HUDEP-2 (cell line): ENCODE data around the gene CRADD.
A peak's percentile ranks its signal among the peaks of the same experiment; 100 is the strongest.
"Not testable (repeated sequence)": the region's sequence is repeated elsewhere in the genome, so short reads cannot be mapped to it uniquely, and the experiment has no call there.

Source experiments
- DNase-seq, 76 experiments: peaks; one replicate each; lab custom pipeline; 2025; ENCODE audit not compliant: unreplicated experiment in 76 of 76; lab: John Stamatoyannopoulos, UW

Gene CRADD

DNA sequence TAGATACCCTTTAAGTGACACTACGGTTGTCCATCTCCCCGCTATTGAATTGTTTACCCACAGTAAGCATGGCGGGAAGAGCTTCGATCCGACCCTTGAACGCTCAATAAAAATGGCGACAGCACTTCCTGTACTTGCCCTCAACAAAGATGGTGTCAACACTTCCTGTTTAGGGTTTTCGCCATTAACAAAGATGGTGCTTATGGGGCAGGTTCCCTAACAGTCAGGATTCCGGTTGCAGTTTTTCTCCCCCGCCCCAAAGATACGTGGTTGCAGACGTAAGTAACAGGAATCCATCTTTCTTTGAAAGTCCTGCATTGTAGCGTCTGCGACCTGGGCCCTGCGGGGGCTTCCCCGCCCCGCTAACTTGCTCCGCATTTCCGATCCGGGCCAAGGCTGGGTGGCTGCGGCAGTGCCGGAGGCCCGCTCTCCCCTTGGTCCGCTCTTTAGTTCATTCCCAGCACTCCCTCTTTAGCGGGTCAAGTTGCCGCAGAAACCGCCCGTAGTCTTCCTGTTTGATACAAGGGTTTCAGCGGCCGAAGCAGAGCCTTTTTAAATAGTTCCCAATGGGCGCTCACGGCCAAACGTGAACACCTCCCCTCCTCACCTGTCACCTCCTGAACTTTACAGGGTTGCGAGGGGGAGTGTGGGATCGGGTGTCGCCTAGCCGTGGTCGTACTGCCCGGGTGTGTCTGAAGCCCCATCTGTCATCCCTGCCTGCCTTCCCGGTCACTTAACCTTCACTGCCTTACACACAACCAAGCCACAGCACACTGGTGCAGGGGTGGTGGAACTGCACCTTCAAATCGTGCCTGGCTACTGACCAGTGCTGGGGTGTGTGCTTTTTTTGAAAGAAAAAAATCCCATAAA is at the start of gene CRADD:
TSS of gene CRADD (plus strand) at position 181 of the 870 bp plus-strand sequence.
- DNase-seq = peak; percentile 16 to 96 (median 81)

DNA sequence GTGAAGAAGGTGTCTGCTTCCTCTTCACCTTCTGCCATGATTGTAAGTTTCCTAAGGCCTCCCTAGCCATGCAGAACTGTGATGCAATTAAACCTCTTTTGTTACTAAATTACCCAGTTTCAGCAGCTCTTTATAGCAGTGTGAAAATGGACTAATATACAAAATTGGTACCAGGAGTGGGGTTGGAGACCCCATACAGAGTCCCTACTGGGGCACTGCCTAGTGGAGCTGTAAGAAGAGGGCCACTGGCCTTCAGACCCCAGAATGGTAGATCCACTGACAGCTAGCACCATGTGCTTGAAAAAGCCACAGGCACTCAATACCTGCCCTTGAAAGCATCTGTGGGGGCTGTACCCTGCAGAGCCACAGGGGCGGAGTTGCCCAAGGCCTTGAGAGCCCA is 44.8 kb upstream of the CRADD start:
- DNase-seq = no peak

DNA sequence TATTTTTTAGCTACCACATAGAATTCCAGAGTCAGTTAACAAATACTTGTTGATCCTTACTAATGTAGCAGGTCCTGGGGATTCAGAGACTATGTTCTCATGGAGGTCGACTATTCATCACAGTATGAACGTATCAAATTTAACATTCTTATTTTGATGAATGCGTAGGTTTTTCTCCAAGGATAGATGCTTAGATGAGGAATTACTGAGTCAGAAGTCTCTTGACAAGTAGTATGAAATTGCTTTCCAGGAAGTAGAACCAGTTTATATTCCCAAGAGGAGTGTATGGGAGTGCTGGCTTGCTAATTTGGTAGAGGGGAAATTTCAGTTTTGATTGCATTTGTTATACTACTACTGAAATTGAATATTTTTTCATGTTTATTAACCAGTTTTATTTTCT is 42.8 kb upstream of the CRADD start:
- no peak for DNase-seq

DNA sequence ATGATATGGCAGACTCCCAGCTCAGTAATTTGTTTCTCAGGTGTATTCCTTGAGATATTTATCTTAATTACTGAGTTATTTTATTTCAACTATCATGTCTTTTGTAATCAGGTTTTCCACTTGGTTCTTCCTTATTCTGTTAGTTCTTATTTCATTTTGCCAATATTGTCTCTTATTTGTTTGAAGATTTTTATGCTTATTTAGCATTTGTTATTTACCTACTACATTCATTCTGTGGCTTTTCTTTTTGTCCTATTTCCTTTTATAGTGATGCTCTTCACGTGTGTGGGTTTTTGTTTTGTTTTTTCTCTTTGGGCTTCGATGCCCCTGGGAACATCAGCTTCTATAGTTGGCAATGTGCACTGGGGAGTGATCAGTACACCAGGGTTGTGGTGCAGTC is 40.5 kb upstream of the CRADD start:
- no peak for DNase-seq

DNA sequence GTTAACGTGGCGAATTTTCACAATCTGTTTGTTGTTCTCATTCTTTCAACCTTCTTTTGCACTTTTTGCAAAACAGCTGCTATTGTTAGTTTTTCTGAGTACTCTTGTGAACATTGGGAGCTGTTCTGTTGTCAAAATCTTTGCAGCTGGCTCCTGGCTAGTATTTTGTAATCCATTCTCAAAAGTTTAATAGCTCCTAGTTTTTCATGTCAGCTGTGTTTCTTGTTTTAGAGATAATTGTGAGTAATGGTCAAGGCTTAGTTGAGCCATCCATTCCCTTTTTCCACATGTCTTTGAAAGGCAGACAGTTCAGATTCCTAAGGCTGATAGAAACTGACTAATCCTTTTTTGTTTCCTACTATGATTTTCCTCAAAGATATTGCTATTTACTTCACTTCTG is 39.1 kb upstream of the CRADD start:
- DNase-seq = no peak

DNA sequence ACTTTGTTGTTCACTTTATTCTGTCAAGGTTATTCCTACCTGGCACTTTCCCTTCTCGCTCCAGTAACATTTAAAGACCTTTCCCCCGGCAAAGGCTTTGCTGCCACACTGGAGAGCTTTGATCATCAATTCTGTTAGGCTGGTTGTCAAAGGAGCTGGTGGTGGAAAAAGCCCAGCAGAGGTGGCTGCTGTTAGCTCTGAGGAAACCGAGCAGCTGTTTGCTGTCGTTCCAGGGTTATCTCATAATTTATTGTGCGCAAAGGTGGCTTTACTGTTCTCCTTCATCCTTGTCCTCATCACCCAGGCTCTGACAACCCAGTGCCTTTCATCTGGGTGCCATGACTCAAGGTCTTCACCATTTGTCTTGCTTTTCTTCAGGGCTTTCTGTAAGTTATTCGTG is 38.2 kb upstream of the CRADD start:
- DNase-seq = no peak

DNA sequence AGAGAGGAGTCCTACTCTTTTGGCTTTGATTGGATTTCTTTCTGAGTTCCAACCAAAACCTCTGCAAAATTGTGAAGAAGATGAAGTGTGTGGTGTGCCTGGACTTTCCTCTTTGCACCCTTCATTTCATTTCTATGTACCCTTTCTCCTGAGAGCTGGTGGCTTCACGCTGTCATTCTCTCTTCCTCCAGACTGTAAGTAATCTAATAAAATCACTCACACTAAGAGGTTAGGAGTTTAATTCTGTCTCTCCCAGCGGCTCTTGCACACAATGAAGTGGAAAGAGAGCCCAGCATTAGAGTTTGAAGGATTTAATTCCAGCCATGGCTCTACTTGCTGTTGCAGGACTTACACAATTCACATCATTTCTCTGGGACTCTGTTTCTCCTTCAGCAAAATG is 37.8 kb upstream of the CRADD start:
- DNase-seq = no peak

DNA sequence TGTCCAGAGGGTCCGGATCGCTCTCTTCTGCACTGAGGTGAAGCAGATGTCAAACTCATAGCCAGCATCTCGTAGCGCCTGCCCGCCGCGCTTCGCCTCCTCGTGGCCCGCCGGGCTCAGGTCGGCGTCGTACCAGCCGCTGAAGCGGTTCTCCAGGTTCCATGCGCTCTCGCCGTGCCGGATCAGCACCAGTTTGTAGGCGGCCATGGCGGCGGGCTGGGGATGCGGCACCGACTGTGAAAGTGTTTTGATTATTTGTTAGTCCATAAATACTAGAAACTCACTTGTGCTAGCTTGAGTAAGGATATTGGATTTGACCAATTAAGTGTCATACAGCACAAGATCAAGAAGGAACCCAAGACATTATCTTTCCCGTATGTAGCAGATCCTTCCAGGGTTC is 35.8 kb upstream of the CRADD start:
- not testable (repeated sequence) for DNase-seq

DNA sequence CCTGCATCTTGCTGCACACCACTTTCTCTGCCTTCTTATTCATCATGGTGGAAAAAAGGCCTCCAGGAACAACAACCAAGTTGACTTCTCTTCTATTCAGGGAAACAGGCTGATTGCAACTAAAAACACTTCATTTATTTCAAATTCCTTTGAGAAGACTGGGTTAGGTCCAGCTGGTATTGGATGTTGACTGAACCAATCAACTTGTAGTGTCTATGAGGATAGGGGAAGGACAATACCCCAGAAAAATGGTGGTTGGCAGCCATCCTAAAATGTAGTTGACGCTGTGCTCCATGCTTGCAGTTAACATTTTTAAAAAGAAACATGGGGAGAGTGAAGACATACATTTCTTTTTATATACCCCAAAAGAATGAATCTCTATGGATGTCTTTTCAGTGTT is 34.4 kb upstream of the CRADD start:
- DNase-seq = no peak

DNA sequence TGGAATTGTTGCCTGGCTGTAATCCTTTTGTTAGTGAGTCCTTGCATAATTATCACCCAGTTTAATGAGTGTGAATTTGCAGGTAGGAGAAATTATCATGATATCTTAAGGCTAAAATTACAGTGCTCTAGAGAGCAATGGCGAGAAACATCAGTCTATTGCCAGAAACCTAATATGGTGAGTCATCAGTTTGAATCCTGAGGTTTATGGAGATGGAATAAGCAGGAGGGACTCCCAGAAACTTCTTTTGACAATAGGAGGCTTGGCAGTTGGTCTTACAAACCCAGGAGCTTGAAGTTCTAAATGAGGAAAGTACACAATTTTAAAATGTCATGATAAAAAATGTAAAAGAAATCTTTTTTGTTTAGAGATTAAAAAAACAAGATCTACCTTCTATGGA is 31.5 kb upstream of the CRADD start:
- no peak for DNase-seq

DNA sequence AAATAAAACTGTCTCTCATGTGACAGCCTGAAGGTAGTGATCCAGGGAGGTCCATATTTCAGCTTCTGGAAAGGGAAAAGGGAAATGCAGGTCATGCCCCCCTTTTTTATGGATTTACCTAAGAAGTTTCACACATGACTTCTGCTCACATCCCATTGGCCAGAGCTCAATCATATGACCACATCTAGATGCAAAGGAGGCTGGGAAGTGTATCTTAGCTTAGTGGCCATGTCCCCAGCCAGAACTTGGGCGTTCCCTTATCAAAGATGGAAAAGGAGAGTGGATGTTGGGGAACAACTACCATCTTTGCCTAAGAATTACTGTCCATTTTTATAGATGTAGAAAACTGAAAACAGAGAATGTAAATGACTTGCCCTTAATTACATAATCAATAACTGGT is 26.5 kb upstream of the CRADD start:
- DNase-seq = no peak

DNA sequence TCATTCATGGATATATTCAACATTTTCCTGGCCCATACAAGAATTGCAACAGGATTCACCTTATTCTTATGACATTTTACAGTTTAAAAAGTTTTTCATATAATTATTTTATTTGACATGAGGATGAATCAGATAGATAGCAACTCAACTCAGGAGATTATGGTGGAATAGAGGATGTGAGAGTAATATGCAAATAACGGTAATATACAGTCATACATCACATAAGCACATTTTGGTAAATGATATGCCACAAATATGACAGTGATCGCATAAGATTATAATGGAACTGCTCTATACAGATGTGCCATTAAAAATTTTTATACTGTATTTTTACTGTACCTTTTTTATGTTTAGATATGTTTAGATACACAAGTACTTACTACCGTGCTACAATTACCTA is 24.1 kb upstream of the CRADD start:
- no peak for DNase-seq

DNA sequence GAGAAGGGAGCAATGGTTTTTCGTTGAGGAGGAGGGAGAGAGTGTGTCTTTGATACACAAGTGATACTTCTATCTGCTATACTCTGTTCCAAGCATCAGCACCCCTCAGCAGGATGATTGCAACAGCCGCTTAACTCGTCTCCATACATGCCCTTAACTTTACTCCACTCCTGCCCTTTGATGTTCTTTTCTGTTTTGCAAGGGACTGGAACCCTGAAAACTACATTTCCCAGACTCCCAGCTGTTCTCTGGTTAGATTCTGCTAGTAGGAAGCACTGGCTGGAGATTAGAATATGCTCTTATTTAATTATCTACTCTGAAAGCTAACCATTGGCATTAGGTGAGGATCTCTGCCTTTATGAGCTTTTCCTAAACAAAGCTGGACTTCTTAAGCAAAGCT is 23.5 kb upstream of the CRADD start:
- DNase-seq = no peak

DNA sequence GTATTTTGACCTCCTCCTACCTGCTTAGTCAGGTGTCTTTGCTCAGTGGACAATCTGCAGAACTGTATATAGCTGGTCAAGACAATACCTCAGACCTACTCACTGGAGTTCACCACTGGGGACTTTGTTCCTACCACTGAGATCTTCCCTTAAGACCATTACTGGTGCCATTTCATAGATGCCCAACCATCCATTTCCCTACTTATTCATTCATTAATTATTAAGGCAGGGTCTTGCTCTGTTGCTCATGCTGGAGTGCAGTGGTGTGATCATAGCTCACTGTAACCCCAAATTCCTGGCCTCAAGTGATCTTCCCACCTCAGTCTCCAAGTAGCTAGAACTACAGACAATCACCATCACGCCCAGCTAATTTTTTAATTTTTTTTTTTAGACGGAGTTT is 22.8 kb upstream of the CRADD start:
- DNase-seq = no peak

DNA sequence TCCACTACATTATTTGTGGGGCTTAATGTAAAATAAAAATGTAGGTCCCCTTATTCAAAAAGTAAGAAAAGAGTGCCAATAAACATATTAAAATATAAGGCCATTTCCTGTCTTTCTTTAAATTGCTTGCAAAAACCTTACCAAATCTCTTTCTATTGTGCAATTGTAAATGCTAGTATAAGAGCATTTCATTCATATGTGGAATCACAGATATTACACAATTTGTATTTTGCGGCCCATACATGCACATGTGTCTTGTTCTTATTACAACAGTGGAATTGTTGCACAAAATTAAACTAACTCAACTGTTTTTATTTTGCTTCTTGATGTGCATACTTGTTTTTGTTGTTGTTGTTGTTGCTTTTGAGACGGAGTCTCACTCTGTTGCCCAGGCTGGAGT is 20.1 kb upstream of the CRADD start:
- no peak for DNase-seq

DNA sequence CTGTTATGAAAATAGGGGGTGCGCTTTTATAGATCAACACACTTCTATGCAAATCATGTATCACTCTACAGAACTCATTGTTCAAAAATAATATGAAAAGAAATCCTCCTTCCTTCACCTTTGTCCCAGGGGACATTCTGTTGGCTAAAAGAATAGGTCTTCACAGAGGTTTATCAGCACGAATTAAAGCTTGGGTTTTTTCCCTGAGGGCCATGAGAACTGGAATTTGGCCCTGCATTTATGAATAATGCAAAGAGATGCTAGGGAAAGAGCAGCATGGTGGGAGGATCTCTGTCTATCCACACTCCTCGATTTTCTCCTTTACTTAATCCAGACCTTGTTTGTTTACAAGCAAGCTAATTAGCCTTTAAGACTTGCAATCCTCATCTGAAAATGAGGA is 16.2 kb upstream of the CRADD start:
- DNase-seq = no peak

DNA sequence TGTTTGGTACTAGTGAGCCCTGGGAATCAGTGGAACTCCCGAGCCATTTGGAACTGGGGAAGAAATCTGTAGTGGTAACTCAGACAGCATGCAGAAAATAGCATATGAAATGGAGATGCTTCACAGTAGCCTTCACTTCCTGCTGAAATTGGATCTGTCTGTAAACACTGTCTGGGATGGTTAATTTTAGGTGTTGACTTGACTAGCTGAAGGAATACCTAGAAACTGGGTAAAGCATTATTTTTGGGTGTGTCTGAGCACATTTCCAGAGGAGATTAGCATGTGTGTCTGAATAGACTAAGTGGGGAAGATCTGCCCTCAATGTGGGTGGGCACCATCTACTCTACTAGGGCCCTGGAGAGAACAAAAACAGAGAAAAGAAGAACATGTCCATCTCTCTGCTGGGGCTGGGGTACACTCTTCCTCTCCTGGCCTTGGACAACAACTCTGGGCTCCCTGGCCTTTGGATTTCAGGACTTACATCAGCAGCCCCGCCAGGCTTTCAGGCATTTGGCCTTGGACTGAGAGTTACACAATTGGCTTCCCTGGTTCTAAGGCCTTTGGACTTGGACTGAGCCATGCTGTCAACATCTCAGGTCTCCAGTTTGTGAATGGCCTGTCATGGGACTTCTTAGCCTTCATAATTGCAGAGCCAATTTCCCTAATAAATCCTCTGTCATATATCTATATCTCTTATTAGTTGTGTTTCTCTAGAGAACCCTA is 14.0 kb upstream of the CRADD start:
- DNase-seq = peak in 2 of 76 experiments; percentile 14 to 15

DNA sequence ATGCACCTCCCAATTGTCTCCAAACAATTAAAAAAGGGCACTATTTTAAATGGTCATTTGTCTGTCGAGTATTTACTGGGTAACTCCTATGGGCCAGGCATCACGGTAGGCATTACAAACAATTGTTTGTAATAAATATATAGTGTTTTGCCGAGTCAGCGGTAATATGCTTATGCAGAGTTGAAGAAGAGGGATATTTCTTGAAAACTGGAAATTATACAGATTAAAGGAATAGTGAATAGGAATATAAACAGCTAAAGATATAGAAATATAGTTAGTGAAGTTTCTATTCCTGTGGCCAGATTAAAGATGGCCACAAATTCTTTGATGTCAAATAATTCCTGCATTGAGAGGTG is 13.5 kb upstream of the CRADD start:
- no peak for DNase-seq

DNA sequence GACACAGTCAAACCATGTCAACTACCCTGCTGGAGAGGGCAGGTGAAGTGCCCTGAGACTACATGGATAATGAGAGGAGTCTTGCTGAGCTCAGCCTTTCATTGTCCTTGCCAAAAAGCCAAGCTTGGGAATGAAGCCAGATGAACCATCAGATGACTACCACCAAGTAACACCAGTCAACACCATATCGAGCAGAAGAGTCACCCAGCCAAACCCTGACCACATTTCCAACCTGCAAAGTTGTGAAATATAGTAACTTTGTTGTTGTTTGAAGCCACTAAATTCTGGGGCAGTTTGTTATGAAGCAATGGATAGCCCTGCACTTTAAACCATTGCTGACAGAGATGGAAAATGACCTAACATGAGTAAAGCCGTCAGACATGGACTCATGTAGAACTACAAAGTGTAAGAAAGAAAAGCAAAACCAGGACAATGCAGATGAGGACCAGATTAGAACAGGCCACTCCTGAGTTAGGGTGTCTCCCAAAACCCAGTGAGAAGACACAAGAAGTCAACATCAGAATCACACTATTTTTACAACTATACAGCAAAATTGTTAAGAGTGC is 12.5 kb upstream of the CRADD start:
- no peak for DNase-seq

DNA sequence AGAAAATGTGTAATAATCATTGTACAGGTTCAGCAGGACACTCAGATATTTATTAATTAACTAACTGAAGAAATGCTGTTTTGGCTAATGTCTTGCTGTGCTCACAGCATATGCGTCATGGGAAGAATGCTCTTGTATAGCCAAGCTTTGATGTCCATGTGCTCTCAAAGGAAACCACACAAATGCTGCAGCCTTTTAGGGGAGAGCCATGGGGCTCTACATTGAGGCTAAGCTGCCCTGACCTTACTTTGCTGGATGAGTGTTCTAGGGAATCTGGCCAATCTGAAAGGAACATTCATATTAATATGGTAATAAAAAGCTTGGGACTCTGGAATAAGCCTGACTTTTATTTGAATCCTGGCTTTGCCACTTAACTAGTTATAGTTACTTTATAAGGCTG is 9.5 kb upstream of the CRADD start:
- DNase-seq = no peak

DNA sequence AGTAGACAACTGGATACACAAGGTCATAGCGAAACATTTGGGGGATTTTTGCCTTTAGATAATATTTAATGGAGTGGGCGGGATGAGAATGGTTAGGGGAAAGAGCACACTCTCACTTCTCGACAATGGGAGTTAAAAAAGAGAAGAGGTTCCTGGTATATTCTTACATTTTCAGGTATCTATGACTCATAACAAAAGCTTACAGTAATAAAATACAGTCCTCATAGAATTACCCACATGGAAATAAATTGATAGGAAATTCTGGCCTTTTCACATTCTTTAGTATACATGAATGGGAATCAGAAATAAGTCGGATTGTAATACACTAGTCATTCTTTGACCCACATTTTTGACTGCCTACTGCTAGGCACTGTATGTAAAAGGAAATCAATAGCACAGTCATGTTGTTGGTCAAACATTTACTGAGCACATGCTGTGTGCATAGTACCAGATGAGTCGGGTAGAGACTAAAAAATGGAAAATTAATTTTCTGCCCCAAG is 8.2 kb upstream of the CRADD start:
- DNase-seq = no peak

DNA sequence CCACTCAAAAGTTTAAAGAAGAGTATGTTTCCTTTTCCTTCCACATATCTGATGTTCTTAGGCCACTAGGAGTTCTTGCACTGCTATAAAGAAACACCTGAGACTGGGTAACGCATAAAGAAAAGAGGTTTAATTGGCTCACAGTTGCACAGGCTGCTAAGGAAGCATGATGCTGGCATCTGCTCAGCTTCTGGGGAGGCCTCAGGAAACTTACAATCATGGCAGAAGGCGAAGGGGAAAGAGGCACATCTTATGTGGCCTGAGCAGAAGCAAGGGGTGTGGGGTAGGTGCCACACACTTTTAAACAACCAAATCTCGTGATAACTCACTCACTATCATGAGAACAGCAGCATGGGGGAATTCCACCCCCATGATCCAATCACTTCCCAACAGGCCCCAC is 7.7 kb upstream of the CRADD start:
- DNase-seq = no peak
